Heart left ventricle (tissue), 13 donors: Measurements from ENCODE around the gene CASP4.

Experiments
- POLR2A ChIP-seq, 2 donors: fragments of 450-650 bp; IDR thresholded peaks; one replicate each; pipeline ENCODE4 v1.6.1; 2017; ENCODE audit warnings: antibody characterized with exemption in 2 of 2, mild to moderate bottlenecking in 2 of 2, moderate library complexity in 2 of 2
- TF ChIP-seq, protein P1 (sequence below), 12 donors: fragments of 200-600 bp; sonication (generic) in 4 of 12; IDR thresholded peaks; one replicate each; pipeline versions ENCODE4 v1.5.0 to v1.8.0; 2018 to 2022; ENCODE audit warnings: antibody characterized with exemption in 12 of 12, mild to moderate bottlenecking in 5 of 12
- donor health status: ischemic (EF 13 %, LVEDD 7.1; RV severe dilation, severe dysfunction).
- donor health status: DM: no; HTN: yes; CAD: no.
- donor health status: DM: no; HTN: no; CAD: no.
- donor health status: ischemic (EF 25% LVEDD 6.9; RV normal size, moderate dysfunction).
- donor health status: ischemic (EF 25% LVEDD 5.7; RV mildly dilated, moderate dysfunction).
- donor health status: ischemic (EF 35%, LVEDD 5.7; RV mildly dilated, moderate dysfunction).
- donor health status: nonischemic (EF 11% LVEDD 7.7; RV severe dilation, severe dysfunction).
- donor health status: DM: yes; HTN: yes; CAD: no.
- donor health status: PGD.
- donor health status: ischemic (EF 29% LVEDD 5.4; RV normal size, mild dysfunction).
- donor health status: nonischemic (EF 23%, LVEDD 6.1; RV moderate dilation, normal function).

DNA sequence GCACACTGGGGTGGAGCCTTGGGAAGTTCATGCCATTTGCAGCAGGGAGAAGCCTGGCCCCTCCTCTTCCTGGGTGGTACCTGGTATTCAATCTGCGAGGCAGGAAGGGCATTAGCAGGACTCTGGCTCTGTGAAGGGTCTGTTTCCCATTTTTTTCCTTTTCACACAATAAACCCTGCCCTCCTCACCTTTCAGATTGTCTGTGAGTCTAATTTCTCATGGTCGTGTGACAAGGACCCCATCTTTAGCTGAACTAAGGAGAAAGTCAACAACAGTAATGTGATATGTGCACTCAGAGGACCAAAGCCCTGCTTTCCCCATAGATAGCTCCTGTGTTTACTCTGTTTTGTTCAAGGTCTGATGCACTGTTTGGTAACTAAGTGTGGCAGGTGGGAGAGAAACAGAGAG lies 26.6 kb upstream of the CASP4 start:
- TF ChIP-seq POLR2A (IDR thresholded peaks at IDR 0.05), result no peak
- TF ChIP-seq, protein P1, sequence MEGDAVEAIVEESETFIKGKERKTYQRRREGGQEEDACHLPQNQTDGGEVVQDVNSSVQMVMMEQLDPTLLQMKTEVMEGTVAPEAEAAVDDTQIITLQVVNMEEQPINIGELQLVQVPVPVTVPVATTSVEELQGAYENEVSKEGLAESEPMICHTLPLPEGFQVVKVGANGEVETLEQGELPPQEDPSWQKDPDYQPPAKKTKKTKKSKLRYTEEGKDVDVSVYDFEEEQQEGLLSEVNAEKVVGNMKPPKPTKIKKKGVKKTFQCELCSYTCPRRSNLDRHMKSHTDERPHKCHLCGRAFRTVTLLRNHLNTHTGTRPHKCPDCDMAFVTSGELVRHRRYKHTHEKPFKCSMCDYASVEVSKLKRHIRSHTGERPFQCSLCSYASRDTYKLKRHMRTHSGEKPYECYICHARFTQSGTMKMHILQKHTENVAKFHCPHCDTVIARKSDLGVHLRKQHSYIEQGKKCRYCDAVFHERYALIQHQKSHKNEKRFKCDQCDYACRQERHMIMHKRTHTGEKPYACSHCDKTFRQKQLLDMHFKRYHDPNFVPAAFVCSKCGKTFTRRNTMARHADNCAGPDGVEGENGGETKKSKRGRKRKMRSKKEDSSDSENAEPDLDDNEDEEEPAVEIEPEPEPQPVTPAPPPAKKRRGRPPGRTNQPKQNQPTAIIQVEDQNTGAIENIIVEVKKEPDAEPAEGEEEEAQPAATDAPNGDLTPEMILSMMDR (IDR thresholded peaks at IDR 0.05), result no peak
